Activated effector memory CD4-positive, alpha-beta T cell treated with anti-CD3 and anti-CD28 coated beads, Interleukin-2, amount 50 U/mL, for 16 hours (primary cell): ENCODE results near the gene RYK.
"Not testable (repeated sequence)": the region's sequence is repeated elsewhere in the genome, so short reads cannot be mapped to it uniquely, and the experiment has no call there.

ENCODE experiments used
- DNase-seq: peaks from one replicate; pipeline ENCODE4 v3.0.0-alpha.2; 2020

RYK gene

DNA sequence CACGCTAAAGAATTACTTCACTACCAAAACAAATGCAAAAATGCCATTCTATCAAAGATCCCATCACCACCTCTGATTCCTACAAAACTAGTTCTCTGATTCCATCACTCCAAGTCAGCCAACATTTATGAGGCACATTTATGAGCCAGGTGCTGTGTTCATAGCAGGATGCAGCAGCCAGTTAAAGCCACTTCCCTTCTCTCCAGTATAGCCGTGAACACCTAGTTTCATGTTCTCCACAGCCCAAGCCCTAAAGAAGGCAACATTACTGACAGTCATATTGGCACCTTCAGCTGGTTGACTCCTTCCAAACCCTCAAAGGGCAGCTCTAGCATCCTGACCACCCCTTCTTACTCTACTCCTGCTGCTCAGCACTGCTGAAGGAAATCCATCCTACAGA, 36.4 kb downstream of the RYK start:
- no peak for DNase-seq

DNA sequence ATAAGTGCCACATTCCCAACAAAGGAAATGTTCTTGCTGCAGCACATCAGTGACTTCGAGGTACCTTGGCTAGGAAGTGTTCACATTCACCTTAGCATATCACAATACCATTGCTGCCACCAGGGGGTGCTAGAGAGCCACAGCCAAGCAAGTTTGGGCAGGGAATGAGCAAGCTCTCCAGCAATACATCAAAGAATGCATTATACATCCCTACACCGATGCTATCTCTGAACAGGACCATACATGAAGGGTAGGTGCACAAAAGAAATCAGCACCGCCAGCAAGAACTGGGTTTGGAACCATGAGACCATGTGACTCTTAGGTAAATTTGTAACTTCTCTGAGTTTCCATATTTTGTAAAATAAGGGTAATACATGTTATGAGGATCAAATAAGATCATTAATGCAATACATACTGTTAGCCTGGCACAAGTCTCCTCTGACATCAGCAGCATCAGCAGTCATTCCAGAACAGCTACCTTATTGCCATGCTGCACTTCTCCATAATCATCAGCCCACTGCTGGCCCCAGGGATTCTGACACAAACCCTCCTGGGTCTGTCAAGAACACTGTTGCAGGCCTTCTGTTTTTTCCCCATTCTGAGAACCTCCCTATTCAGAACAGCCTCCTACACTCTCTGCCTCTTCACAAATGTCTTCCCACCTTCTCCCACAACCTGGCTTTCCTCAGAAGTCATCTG, 37.5 kb downstream of the RYK start:
- DNase-seq = peak; percentile 95

DNA sequence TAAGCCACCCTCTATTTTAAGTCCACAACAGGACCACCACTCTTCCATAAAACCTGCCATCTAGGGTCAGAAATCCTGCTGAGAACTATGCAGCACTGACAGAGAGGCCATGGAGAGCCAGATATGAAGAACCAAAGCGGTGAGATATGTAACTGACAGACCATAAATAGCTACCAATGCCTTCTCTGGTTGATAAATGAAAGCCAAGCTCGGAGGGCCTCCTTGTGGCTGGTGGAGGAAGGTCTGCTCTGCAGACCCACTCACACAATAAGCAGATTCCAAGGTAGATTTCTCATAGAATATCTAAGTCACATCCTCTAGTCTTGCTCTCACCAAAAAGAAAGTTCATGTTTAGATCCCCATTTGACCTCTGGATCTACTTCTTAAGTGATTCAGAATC, 38.9 kb downstream of the RYK start:
- no peak for DNase-seq

DNA sequence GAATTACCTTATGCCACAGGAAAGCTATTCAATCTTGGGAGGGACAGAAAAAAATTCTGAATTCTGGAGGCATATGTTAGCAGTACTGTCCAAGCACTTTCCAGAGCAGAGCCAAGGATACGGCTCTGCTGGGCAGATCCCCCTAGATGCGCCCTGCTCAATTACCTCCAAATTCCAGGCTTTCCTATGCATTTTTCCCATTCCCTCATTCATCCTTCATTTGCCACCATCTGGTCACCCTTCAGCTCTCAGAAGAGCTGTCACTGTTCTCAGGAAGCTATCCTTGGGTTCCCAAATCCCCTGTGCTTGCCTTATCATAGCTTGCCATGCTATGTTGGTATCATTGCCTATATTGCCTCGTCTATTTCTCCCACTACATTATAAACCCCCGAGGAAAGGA, 45.2 kb downstream of the RYK start:
- no peak for DNase-seq

DNA sequence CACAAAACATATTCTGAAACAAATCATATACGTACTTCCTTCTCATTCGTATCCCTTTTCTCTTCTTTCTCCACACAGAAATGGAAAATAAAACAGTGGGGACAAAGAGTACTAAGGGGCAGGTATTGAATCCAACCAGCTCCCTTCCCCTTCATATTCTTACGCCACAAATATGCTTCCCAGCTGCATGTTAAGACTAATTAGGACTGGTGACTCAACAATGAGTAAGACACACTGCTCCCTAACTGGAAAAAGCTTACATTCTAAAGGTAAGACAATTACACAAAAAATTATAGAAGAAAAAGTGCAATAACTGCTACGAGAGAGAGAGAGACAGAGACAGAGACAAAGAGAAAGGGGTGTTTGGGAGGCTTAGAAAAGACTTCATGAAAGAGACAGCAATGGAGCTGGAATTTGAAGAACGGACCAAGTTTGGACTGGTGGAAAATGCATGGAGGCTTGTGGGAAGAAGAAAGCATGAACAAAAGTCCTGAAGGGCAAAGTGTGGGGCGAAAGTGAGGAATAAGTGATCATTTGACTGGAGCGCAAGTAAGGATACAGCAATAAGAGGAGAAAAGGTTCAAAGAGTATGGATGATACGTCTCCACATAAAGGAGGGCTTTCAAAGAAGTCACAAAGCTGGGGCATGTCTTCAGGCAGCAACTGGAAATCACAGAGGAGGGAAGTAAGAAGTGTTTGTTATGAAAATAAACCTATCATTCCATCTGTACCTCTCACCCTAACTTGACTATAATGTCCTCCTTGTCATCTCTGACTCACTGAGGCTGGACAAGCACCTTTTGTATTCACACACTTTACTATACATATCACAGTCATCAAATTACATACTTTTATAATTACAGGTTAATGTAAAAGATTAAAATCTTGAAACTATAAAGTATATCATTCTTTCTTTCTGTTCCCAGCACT, 49.2 kb downstream of the RYK start:
- no peak for DNase-seq

DNA sequence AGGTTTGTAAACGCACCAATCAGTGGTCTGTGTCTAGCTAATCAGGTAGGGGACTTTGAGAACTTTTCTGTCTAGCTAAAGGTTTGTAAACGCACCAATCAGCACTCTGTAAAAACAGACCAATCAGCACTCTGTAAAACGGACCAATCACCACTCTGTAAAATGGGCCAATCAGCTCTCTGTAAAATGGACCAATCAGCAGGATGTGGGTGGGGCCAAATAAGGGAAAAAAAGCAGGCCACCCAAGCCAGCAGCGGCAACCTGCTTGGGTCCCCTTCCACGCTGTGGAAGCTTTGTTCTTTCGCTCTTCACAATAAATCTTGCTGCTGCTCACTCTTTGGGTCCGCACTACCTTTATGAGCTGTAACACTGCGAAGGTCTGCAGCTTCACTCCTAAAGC, 50.8 kb downstream of the RYK start:
- not testable (repeated sequence) for DNase-seq

DNA sequence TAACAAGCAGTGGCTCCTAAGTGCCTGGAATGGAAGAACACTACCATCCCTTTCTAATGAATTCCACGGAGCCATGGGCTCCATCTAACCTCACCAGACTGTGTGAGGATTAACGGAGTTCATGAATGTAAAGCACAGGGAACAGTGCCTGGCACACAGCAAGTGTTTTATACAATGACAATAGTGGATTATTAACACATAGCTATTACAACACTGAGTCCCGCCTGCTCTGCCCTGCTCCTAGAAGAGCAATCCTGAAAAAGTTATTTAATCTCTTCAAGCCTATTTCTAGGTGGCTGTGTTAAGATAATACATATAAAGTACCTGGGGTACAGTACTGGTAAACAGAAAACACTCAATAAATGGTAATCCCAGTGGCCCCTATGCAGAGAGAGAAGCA, 51.4 kb downstream of the RYK start:
- no peak for DNase-seq

DNA sequence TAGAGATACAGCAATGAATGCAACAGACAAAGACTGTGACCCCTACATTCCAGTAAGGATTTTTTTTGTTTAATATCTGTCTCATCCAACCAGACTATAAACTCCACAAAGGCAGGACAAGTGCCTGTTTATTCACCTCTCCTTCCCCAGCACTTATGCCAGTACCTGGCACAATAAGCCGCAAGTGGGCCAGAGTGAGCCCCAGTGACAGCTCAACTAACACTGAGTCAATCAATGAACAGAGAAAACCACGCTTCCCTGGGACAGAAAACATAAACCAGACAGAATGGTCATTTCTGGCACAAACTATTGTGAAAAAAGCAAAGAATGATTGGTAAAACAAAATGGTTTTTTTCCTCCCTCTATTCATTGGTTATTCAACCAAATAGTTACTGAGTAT, 52.2 kb downstream of the RYK start:
- DNase-seq = no peak

DNA sequence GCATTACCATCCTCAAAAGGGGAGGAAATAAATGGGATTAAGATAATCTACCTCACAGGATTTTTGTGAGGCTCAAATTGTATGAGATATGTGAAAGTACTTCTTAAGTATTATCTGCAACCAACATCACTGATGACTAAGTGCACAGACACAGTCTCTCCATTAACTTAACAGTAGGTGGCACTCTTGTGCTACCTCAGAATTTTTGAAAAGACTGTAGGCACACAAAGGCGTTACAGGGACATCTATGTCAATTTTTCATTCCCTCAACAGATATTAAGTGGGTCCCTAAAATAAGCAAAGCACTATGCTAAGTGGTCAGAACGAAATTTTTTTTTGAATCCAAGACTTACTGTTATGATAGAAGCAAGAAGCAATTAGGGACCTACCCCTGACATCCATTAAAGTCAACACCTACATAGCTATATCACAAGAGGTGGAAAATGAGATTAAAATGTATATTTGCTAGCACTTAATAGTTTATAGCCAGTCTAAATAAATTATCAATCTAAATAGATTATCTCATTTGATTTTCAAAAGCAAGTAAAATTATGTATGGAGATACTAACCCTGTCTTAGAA, 52.9 kb downstream of the RYK start:
- DNase-seq = no peak

DNA sequence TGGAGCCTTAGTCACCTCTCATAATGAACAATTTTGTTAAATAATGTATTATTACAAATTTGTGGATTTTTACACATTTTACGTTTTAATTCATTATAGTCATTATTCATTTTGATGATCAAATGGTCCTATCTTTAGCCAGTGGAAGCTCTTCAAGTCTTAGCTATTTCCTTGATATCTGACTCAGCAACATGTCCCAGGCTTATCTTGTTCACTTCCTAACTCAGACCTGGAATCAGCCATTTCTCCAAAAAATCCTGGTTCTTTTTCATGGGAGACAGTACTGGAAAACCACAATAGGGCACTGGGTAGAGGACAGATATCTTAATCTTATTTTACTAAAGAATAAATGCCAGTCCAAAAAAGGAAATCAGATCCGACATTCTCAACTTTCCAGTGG, 56.4 kb downstream of the RYK start:
- DNase-seq = no peak

DNA sequence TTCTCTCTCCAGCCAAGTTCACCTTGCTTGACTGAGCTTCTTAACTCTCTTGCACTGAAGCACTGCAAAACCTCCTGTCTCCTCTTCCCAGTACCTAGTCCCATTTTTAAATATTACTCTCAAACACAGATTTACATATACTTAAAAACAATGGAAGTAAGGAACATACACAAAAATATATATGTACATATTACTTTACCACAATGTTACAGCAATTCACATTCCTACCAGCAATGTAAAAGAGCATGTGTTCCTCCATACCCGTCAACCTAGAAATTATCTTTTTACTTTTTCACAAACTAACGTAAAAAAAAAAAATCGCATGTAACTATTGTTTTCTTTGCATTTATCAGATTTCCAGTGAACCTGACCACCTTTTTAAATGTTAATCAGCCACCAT, 60.4 kb downstream of the RYK start:
- no peak for DNase-seq

DNA sequence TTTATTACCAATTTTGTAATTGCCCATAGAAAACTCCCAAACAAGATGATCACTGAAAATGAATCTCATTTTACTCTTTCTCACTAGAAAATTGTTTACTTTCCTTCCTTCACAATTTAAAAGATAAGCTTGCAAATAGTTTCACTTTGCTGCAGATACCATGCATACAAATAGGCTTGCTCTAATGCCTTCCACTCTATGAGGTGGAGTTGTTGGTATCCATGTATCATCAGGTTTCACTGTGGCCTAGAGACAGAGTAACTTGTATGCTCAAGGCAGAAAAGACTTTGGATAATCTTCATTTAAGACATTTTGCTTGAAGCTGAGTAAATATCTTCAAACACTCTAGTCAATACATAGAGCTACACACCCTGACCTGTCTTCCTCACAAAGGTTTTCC, 60.8 kb downstream of the RYK start:
- no peak for DNase-seq

DNA sequence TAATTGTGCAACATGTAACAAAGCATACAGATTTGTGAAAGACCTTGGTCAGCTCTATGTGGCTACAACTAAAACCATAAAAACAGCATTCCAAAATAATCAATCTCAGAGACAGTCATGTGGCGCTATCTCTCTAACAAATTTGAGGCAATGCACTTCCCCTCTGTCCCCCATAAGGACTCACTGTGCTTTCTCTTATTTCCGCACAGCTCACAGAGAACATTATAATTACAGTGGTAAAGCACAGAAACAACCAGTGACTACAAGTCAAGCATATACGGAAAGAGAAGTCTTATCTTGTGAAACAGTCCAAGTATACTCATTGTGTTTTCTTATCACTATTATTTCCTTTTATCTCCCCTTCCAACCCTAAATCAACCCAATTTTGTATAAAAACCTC, 64.3 kb downstream of the RYK start:
- DNase-seq = no peak

DNA sequence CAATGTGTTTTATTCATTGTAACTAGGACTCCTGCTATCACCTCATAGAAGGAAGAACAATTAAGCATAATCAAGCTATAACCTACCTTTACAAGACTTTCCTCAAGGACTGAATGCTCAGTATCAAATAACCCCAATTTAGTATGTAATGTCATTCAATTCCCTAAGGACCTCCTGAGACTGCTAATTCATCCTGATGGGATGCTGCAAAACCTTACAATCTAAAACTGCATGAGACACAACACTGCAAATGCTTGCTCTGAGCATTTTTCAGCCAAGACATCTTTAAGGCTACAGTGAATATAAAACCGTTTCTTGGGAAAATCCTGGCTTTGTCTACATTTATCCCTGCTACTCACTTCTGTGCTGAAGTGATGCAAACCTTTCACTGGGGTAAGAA, 69.9 kb downstream of the RYK start:
- no peak for DNase-seq

DNA sequence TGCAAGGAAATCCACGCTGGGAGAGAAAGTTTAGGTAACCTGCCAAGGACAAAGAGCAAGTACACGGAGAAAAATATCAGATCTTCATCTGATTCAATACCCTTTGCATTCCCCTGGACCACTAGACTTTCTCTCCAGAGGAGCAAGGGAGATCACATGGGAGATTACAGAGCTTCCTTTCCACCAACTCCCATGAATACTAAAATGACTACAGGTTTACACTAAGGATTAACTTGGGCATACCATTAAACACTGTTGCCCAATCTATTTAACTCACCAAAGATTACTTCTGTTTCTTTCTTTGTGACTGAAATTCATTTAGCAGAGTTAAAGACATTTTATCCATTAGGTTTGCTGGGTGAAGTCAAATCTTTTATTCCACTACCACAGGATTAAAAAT, 71.2 kb downstream of the RYK start:
- DNase-seq = no peak

DNA sequence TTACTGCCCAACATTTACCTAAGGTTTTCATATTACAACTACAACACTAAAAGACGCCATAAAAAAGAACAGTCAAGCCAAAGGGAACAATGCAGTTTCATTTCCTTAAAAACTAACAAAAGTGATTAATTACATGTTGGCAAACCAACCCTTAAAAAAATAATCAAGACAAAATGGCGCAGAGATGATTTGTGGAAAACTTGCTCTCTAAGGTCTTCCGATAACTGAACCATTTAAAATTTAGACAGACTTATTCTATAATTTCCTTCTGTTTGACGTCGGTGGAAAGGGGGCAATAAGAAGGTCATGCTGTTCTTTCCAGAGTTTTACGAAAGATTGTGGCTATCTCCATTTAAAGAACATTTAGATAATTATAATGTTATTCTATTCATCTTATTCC, 87.6 kb downstream of the RYK start:
- no peak for DNase-seq

DNA sequence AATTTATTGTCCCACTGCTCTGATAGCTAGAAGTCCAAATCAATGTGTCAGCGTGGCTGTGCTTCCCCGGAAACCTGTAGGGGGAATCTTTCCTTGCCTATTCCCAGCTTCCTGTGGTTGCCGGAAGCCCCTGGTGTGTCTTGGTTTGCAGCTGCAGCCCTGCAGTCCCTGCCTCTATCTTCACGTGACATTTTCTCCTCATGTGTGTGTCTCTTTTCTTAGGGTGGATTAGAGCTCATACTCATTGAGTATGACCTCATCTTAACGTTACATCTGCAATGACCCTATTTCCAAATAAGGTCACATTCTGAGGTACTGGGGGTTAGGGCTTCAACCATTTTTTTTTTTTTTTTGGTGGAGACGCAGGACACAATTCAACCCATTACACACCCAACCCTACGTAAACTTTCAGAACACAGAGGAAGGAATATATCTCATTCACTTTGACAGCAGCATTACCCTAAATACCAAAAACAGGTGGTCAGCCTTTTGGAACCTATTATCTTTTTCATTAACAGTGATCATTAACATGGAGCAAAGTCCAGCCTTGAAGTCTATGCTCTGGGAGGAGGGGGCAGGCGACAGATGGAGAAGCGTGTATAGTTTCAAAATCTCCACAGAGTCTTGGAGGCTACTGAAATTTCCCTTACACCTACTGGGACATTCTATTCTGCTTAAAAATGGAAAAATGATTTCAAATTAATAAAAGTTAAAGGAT, 88.6 kb downstream of the RYK start:
- no peak for DNase-seq

DNA sequence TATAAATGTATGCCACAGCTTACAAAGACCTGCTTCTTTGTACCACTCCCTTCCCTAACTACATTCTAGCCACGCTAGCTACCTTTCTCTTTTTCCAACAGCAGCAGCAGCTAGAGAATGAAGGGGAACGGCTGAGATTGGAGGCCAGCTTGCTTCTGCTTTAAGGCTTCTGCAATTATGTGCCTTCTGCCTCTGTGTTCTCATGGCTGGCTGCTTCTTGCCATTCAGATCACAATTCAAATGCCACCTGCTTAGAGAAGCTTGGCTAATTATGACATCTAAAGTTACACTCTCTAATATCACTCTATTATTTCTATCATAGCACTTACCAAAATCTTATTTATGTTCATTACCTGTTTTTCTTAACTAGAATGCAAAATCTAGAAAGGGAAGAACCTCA, 95.2 kb downstream of the RYK start:
- DNase-seq = no peak

DNA sequence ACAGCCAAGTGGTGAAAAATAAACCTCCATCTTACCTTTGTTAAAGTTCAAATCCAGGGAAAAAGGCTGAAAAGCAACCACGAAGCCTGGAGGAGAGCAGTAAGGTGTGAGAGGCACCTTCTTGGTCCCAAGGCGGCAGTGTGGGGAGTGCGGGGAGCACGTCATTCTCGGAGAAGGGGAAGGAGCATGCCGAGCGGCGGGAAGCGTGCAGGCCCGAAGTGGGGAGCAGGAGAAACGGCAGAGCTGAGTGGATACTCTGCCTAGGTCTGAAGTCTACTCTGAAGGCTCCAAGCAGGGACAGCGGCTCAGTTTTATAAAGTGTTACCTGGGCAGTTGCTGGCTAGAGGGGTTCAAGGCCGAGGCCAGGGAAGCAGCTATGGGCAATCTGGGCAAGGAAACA, 96.9 kb downstream of the RYK start:
- DNase-seq = no peak

DNA sequence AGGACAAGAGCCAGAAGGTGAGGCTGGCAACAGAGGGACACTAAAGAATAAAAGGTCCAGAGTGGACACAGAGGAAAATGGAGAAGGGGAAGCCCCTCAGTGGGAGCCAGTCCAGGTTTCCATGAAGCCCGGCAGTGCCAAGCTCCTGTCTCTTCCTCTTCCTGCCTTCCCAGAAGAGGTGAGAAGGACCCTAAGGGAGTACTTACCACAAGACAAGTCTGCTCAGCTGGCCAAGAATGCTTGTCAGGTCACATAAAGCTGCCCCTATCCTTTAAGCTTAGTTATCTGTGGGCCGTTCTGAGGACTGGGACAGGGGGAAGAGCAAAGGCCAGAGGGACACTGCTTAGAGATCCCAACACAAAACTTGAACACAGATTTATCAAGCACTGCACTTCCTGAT, 100.2 kb downstream of the RYK start:
- no peak for DNase-seq

DNA sequence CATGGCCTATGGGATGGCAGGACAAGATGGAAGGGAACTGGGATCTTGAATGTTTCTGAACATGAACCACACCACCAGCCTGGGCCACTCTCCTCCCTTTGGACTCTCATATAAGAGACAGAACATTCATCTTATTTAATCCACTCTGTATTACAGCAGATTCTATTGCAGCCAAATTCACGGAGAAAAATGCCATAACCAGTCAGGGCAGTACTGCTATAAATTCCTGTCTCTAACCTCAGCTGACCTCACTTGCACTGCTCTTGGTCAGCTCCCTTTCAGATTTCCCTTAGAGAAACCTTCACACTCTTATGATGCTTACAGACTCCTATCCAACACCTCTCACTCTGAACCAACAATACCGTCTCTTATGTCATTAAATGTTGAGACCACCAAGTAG, 101.4 kb downstream of the RYK start:
- DNase-seq = no peak

DNA sequence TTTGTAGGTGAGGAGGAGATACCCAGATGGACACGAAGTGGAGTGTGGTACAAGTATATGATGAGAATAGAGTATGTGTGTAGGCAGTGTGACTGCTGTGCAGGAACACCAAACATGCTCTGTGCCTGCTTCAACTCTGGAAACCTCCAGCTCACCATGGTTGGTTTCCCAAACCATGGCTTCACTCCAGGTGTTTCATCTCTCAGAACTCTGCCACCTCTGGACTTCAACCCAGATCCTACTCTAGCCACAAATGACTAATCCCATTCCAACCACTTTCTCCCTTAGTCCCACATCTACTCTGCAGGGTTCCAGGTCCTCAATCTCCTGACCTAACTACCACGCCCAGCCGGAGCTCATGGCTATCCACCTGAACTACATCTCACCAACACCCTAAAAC, 102.1 kb downstream of the RYK start:
- no peak for DNase-seq

DNA sequence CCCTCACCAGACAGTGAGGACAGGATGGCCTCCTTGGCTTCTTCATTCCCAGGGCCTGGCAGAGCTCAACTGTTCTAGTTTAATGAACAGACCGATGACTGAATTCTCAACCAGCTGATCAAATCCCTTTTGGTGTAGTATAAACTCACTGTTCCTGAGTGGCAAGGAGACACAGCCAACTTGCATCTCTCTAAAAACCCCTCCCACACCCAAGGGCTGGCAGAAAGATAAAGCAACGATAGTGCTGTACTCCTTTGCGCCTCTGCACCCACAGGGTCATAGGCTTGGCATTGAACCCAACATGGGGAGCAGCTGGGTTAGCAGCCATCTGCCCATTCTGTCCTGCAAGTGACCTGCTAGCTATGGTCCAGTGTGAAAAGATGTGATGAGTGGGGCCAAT, 103.2 kb downstream of the RYK start:
- no peak for DNase-seq

DNA sequence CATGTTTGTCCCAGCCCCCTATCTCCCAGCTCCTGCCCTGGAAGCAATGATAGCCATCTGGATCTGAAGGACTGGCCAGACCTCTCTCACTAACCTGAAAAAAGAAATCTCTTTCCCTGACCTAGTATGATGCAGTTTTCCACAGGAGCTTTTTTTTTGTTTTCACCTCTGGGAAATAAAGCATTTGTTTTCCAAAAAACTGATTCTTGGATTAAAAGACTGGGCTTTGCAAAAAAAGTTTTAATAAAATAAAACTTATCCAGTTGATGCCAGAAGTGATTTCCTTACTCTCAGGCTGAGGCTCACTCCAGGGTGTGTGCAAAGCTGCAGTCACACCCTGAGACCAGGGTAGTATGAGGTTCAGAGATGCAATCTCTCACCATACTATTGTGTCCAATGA, 104.0 kb downstream of the RYK start:
- no peak for DNase-seq
